GM18520 (cell line): ENCODE data around the gene C1R.

ENCODE experiments used
- ATAC-seq: cut with Tn5 transposase; IDR thresholded peaks from one replicate; pipeline ENCODE4 v1.9.1; 2021; ENCODE audit not compliant: unreplicated experiment

The C1R gene

DNA sequence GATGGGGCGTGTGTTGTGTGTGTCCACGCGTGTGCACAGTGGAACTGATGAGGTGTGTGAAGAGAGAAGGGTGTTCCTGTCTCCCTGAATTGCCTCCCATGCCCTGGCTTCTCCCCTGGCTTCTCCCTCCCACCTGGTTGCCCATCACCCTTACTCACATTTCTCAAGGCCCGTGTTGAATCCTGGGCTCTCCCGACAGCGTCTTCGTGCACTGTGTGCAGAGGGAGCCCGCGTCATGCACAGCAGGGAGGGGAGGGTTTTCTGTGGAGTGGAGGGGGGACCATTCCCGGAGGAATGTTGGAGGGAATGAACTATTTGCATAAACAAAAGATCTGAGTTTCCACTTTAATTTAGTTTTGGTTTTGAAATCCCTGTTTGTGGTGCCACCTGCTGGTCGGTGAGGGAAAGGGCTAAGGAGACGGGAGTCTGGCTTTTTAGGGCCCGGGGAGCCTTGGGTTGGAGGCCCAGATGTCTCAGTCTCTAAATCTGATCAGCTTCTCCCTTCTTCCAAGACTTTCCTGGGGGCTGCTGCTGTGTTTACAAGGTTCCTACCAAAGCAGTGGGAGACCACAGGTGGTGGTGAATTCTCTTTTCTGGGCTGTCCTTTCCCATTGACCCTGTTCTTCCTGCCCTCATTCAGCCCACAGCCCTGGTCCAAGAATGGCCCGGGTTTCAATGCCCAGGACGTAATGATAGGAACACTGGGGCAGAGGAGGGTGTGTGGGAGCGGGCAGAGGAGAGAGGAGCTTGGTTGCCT is at the start of gene C1R:
Gene C1R, minus strand, starts transcription at position 217 of the 757 bp plus-strand sequence. Its CDS starts 57 bp downstream, at position 160.
- ATAC-seq = no peak

DNA sequence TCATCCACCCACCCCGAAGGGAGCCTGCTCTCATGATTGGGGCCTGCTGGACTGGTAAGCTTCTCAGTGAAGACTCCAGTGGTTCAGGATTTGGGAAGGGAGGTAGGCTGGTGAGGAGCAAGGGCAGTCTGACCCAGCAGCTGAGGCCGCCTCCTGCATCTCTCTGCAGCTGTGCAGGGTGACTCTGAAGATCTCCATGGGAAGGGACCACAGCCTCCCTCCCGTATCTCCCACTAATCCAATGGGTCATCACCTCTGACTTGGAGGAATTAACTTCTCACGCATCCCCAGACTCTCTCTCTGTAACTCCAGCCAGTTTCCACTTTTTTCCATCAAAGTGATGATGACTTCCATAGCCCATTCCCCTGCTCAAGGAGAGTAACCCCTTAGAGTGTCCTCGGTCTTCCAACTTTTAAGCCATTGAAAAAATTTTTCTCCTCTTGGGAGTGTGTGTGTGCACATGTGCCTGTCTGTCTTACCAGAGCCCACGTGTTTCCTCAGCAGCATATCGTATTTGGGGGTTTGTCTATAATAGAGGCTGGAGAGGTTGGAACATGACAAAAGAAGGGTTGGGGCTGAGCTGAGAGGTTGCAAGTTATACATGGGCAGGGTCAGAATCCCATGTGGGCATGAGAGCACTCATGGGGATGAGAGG is 49.2 kb upstream of the C1R start:
- ATAC-seq = no peak

DNA sequence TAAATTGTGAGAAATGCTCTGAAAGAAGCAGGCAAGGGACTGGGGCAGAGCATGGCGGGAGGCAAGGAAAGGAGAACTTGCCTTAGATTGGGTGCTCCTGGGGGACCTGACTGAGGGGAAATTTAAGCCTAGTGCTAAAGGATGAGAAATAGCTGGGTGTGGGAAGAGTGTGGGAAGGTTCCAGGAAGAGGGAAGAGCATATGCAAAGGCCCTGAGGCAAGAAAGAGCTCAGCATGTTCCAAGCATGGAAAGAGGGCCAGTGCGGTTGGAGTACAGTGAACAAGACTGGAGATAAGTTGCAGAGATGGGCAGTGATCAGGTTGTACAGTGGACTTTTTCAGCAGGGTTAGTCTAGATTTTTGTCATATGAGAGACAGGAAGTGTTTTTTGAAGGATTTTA is 47.0 kb upstream of the C1R start:
- no peak for ATAC-seq

DNA sequence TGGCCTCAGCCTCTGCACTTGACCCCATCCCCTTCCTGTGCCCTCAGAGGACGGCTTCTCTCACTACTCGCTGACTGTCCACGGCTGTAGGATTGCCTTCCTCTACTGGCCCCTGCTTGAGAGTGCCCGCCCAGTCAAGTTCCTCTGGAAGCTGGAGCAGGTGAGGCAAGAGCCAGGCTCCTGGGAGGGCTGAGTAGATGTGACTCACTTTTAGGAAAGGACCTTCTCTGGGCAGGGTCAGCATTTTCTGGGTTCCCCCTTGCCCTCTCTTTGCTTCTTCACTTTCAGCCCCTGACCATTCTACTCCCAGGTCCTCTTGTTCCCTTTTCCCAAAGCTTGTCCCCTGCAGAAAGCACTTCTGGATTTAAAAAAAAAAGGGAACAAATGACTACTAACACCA is 45.7 kb upstream of the C1R start:
- no peak for ATAC-seq

DNA sequence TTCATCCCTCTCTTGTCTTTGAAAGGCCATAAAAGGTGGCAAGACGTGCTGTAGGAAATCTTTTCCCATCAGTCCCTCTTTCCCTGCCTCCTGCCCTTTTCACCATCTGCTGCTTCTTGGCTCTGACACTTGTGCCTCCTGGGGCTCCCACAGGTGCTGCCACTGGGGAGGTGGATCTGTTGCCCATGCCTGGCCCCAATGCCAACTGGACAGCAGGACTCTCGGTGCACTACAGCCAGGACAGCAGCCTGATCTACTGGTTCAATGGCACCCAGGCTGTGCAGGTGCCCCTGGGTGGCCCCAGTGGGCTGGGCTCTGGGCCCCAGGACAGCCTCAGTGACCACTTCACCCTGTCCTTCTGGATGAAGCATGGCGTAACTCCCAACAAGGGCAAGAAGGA is 44.4 kb upstream of the C1R start:
- no peak for ATAC-seq

DNA sequence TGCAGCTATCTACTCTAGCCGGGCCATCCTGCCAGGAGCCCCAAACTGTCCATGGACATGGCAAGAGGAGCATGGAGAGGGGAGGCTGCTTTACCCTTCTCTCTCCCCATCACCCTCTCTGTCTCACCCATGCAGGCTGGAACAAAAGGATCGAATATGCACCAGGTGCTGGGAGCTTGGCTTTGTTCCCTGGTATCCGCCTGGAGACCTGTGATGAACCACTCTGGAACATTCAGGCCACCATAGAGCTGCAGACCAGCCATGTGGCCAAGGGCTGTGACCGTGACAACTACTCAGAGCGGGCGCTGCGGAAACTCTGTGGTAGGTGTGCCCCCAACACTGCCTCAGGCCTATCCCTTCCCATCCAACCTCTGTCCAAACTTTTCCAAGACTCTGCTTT is 43.8 kb upstream of the C1R start:
- ATAC-seq = no peak

DNA sequence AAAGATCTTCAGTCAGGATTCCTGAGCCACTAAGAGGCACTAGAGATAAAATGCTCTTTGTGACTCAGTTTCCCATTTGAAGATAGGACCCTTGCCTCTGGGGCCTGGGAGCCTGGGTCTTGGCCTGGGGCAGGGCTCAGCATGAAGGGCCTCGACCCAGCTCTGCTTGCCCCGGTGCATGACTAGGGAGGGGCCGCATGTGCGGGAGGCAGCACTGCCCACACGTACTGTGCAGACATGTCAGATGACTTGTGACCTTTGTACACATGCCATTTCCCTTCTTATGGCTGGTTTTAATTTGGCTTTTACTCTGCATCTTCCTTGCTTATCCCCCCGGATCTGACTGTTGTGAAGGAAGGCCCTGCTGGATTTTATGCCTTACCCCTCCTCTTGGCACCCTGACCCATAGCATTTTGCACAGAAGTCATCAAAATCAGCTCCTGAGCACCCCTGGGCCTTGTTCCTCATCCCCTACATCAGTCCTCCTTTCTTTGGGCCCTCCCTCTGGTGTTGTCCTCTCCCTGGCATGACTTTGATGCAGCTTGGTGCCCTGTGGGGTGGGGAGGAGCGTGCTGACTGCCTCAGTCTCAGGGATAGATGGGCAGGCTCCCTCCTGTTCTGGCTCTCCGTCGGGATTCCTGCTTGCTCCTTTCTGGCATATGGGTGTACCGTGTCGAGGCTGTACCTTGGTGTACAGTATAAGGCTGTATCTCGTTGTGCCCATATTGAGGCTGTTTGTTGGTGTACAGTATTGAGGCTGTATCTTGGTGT is 42.3 kb upstream of the C1R start:
- ATAC-seq = no peak

DNA sequence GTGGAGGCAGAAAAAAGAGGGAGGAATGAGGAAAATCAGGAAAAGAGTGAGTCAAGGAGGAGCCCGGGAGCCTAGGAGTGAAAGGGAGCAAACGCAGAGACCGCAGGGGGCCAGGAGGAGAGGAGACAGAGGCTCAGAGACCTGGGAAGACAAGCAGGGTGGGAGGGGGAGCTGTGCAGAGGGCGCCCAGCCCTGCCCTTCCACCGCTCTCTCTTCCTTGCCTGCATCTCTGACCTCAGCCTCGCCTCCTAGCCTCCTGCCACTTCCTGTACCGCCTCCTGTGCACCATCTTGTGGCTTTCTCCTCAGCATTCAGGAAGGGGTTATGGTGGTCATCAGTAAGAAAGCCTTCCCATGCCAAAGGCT is 39.2 kb upstream of the C1R start:
- no peak for ATAC-seq

DNA sequence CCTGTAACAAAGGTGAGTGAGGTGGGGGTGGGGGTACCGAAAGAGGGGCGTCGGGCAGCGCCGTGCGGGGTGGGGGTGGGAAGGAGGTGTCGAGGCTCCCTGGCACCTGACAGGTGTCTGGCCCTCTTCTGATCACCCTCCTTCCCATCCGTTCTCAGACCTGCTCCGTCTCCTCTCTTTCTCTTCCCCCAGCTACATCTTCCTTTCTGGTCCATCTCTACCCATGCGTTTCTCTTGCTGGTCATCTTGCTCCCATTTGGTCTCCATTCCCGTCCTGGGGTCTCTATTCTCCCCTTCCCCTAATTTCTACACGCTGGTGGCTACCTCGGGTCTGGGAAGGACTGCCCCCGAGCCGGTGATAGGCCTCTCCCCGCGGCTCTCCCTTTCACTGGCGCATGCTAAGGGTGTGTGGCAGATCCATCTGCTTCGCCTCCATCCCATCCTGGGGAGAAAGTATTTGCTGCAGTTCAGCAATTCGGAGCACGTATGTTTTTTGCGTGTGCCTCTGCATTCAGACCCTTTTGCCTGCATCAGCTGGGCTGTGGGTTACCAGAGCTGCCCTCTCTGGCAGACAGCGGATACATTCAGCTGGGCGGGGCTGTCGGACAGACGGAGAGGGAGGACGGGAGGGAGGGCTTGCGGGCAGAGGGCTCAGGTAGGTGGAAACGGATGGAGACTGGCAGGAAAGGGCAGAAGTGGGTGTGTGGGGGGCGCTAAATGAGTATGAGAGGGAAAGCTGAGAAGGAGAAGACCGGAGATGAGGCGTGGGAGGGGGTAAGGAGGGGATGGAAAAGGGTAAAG is 38.7 kb upstream of the C1R start:
- no peak for ATAC-seq

DNA sequence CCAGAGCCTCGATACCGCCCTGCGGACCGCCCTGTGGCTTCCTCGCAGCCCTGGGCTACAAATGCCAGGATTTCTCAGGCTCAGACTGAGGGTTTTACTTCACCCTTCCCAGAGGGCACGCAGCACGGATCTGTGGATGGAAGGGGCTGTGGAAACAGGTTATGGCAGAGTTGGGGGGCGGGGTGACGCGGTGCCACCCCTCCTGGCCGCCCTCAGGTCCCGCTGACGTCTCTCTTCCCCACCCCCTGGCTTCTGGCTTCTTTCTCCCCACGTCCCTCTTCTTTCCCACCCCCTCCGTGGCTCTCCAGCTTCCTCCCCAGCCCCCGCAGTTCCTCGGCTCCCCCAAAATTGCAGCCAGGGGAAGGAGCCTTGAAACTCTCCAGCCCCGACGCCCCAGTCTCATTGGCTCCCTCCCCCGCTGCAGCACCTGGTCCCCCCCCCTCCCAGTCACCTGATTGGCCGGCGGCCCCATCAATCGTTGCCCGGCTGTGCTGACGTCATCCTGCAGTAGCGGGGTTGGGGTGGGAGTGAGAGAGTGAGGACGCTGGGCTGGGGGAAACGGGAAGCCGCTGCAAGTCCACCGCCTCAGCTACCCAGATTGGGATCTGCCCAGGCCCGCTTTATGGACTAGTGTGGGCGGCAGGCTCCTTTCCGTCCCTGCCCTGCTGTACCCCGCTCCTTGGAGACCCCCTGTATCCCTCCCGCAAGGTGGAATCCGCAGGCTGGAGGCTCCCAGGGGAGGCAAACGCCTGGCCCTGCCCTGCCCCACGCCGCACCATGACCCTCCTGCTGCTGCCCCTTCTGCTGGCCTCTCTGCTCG is 37.8 kb upstream of the C1R start, which contains the start of gene CLSTN3:
Gene CLSTN3, plus strand, starts transcription at position 500 of the 820 bp plus-strand sequence. Its CDS starts 278 bp downstream, at position 778.
- no peak for ATAC-seq

DNA sequence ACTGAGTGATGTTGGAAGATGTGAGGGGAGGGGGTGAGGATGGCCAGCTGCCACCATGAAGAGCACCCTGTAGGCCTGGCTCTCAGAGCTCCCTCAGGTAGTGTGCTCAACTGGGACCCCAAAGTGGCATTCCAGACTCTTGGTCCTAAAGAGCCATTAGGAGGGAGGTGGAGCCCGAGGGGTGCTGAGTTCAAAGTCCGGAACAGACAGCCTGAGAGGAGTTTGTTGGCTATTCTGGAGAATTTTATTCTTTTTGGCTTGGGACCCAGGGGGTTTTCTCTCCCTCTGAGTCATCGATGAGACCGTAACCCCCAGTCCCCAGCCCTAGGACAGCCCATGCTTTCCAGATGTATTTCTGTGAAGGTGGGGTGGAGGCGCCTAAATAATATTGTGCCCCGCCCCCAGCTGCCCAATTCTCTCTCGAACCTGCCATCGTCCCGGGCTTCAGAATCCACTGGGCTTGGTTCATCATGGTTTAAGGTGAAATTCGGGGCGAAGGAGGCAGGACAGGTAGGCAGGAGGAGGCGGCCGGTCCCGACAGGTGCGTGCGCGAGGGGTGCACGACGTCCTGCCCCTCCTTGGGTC is 37.1 kb upstream of the C1R start:
- no peak for ATAC-seq

DNA sequence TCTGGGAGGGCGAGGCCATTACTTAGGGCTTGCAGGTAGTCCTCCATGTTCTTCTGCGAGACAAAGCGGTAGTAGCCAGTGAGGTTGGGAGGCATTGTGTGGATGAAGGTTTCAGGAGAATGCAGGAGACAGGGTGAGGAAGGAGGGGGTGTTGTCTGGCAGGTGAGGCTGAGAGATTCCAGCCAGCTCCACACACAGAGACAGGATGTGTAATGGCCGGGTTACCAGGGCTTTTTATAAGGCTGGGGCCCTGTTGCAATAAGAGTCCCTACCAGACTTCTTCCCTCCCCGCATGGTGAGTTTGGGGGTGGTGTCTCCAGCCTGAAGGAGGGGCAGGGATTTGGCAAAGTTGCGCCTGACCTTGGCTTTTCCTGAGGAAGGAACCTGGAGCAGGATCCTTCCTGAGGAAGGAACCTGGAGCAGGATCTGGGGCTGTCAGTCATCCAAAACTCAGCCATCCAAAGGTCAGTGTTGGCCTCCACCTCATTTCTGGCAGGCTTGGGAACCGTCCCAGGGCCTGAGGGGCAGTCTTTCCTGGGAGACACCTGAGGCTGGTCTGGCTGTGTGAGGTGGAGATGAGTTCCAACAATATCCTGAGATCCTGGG is 36.5 kb upstream of the C1R start, which contains the start of gene RBP5:
Gene RBP5, minus strand, starts transcription at position 209 of the 606 bp plus-strand sequence. Its CDS starts 114 bp downstream, at position 95.
- ATAC-seq = no peak

DNA sequence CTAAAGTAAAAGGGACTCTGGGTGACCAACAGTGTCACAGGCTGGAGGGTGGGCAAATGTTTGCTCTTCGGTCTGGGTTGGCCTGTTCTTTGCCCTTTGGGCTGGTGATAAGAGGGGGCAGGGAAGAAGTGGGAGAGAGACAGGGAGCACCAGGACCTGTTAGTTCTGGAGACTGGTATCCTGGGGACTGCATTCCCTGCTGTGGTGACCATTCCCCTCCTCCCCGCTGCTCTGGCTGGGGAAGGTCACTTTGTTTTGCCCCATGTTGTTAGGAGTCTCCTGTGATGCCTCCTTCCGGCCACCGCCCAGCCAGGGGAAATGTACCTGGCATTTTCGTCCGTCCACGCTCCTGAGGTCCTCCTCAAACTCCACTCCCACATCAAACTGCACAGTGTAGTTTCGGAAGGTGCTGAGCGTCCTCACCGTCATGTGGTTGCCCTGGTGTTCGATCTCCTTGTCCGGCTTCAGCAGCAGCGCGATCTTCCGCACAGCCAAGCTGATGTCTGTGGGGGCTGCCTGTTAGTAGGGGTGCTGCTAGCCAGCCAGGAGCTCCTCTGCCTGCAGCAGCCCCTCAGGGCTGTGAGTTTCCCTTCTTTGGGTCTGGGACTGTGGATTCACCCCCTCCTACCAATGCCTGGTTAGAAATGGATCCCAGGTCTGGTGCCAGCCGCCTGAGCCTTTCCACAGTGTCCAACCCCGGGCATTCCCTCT is 35.8 kb upstream of the C1R start:
- ATAC-seq = no peak

DNA sequence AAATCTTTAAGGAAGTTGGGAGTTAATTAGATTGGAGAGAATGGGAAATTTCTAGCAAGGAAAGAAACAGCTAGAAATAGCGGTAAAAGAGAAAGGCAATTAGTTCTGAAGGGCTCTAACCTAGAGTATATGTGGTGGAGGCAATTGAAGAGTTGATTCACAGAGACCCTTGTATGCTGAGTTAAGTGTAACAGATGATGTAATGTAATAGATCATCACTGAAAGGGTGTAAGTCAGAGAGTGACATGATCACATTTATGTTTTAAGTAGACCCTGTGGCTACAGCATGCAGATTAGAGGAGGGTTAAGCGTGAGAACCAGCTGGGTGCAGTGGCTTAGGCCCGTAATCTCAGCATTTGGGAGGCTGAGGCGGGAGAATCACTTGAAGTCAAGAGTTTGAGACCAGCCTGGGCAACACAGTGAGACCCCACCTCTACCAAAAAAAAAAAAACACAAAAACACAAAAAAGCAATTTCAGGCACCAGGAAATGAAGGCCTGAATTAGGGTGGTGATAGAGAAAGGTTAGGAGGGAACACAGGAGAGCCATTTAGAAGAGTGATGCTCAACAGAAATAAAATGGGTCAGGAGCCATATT is 33.5 kb upstream of the C1R start:
- ATAC-seq = no peak

DNA sequence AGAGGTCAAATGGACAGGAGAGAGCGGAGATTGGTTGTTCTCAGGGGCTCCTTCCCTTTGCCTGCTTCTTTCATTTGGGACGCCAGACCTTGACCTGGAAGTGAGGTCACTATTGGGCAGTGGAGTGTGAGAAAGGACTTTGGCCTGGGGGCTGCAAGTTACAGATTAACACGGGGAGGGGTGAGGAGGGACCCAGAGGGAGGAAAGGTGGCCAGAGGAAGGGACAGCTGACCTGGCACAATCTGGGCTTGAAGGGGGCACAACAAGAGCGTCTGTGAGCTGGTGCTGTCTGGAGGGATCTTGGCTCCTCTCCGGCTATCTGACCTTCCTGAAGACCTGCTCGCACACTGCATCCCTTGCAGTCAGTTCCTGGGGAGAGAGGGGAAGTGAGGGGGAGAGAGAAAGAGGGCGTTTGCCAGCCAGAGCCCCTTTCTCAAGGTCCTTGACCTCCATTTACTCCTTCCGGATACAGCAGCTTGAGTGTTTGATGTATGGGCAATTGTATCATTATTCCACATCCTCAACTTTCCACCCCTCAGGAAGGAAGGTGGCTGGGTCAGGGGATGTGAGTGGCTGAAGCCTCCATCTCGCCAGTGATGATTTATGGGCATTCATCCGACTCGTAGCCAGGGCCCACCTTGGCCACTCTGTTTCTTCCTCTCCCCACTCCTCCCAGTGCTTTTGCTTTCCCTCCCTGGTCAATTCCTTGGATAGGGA is 31.7 kb upstream of the C1R start:
- ATAC-seq = no peak

DNA sequence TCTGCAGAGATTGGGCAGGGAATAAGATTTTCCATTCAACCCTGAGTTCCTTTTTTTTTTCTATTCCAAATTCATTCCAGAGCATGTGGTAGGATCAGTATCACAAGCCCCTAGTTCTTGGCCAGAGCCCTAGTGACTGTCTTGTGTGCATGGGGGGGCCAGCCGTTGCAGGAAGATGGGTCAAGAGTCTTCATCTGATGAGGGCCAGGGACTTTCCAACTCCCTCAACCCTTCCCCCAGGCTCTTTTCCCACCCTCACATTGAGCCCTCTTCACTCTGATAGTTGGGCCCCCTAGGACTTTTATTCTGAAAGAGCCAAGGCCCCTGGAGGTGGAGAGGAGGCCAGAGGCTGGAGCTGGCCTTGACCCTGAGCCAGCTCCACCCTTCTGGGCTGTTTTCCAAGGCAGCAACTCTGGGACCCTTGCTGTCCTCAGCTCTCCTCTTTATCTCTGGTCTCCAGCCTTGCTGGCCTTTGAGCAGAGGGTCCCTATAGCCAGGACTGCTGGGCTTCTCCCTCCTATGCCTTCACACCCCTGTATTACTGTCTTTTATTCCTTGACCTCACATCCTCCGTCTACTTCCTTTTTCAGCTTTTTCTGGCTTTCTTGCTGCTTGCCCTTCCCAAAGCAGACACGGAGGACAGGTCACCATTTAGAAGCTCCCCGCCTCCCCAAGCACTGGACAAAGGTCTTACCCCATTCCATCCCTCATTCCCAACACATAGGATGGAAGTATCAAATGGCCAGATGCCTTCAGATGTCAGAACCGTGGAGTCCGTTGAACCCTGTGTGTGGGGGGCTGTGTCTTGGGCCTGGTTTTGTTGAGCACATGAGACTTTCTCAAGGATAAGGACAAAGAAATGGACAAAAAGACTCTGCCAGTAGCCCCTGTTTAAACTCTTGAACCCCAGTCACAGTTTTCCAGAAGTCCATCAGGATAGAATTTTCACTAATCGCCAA is 30.8 kb upstream of the C1R start:
- no peak for ATAC-seq

DNA sequence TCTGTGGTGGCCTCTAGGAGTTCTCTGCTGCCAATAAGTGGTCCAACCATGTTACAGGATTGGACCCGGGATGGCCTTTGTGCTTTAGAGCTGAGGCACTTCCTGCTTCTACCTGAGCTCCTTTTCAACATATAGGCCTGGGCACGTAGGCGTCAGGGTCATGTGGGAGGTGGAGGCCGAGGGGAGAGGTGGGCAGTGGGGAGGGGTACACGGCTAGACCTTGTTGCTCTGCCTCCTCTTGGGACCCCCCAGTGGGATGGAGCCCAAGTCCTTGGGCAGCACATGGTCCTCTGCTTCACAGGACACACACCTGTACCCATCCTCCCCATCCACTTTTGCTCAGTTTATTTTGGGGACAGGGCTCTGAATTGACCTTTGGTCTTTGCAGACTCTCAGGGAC is 29.1 kb upstream of the C1R start:
- ATAC-seq = no peak
